ENCODE data around the gene PLCB1.
"Not testable (repeated sequence)": the region's sequence is repeated elsewhere in the genome, so short reads cannot be mapped to it uniquely, and the experiment has no call there.

PLCB1 gene

DNA sequence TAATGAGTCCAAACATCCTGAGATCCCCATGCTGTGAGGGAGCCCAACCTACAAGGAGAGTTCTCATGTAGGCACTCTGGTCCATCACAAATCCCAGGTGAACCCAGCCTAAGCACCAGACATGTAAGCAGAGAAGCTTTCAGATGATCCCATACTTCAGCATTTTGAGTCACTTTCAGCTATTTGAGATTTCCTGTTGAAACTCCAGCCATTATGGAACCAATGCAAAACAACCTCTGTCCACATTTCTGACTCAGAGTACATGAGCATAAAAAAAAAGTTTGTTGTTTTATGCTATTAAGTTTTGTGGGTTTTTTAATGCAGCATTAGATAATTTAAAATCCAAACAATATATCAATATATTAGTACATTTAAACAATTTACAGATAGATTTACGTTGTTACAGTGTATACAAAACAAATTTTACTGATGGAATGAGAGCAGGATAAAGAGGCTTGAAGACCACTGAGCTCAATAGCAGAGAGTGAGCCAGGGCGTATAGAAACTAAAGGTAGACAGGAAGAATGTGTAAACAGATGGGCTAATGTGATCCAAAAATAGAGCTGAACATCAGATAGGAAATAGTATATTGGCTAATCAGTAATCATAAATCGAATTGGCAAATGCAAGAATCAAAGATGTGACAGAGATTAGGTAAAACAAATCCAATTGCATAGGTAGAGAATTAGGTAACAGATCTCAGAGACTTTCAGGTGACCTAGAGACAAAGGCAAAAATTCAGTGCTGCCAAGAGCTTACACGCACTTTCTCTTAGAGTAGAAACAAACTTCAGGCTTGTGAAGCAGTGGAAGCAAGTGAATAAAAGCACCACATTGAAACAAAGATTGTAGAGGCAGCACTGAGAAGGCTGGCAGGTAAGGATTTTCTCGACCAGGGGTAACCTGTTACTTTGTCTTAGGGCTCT, 36.2 kb upstream of the PLCB1 start:
- no peak overlapping the region for H3K27ac ChIP-seq

DNA sequence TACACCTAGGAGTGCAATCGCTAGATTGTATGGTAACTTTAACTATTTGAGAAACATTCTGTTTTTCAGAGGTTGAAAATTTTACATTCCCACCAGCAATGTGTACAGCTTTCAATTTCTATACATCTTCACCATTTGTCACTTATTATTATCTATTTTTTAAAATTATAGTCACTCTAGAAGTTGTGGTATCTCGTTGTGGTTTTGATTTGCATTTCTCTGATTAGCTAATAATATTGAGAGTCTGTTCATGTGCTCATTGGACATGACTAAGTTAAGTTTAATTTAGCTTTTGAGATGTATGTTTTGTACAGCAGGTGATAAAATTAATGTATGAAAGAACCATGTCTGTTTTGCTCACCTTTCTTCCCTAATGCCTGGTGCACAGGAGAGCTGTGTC, 34.8 kb upstream of the PLCB1 start:
- no peak overlapping the region for H3K4me3 ChIP-seq (ENCODE audit: low read depth in 1 of 2, low read length in 1 of 2)
- no peaks in the 10 kb centered on the region for H3K27me3 ChIP-seq
- H3K4me1 ChIP-seq (ENCODE audit: control insufficient read depth in 1 of 2, insufficient read depth in 1 of 2, low read depth in 1 of 2, low read length in 1 of 2) = no peaks in the 10 kb centered on the region
- TF ChIP-seq, protein P1, sequence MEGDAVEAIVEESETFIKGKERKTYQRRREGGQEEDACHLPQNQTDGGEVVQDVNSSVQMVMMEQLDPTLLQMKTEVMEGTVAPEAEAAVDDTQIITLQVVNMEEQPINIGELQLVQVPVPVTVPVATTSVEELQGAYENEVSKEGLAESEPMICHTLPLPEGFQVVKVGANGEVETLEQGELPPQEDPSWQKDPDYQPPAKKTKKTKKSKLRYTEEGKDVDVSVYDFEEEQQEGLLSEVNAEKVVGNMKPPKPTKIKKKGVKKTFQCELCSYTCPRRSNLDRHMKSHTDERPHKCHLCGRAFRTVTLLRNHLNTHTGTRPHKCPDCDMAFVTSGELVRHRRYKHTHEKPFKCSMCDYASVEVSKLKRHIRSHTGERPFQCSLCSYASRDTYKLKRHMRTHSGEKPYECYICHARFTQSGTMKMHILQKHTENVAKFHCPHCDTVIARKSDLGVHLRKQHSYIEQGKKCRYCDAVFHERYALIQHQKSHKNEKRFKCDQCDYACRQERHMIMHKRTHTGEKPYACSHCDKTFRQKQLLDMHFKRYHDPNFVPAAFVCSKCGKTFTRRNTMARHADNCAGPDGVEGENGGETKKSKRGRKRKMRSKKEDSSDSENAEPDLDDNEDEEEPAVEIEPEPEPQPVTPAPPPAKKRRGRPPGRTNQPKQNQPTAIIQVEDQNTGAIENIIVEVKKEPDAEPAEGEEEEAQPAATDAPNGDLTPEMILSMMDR (IDR thresholded peaks at IDR 0.05) = no peak
- H3K36me3 ChIP-seq = no peaks in the 10 kb centered on the region
- no peaks in the 10 kb centered on the region for H3K9me3 ChIP-seq
- no peak overlapping the region for H3K27ac ChIP-seq

More for the DNA sequence above, 36.2 kb upstream of the PLCB1 start:
- H3K36me3 ChIP-seq = no peaks in the 10 kb centered on the region
- no peaks in the 10 kb centered on the region for H3K4me1 ChIP-seq (ENCODE audit: control insufficient read depth in 1 of 2, insufficient read depth in 1 of 2, low read depth in 1 of 2, low read length in 1 of 2)
- TF ChIP-seq, protein P1 (IDR thresholded peaks at IDR 0.05) = no peak
- no peaks in the 10 kb centered on the region for H3K9me3 ChIP-seq
- no peak overlapping the region for H3K4me3 ChIP-seq (ENCODE audit: low read depth in 1 of 2, low read length in 1 of 2)
- no peaks in the 10 kb centered on the region for H3K27me3 ChIP-seq

DNA sequence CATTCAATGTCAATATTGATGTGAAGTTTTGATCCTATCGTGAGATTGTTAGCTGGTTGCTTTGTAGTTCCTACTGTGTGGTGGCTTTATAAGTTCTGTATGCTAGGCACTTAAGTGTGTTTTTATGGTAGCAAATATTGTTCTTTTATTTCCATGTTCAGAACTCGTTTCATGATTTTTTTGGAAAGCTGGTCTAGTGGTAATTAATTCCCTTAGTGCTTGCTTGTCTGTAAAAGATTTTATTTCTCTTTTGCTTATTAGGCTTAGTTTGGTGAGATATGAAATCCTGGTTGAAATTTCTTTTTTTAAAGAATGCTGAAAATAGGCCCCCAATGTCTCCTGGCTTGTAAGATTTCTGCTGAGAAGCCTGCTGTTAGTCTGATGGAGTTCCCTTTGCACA, 27.8 kb upstream of the PLCB1 start:
- no peaks in the 10 kb centered on the region for H3K9me3 ChIP-seq
- TF ChIP-seq, protein P1 (IDR thresholded peaks at IDR 0.05) = no peak
- H3K36me3 ChIP-seq = no peaks in the 10 kb centered on the region
- H3K4me3 ChIP-seq (ENCODE audit: low read depth in 1 of 2, low read length in 1 of 2) = no peak overlapping the region
- no peaks in the 10 kb centered on the region for H3K4me1 ChIP-seq (ENCODE audit: control insufficient read depth in 1 of 2, insufficient read depth in 1 of 2, low read depth in 1 of 2, low read length in 1 of 2)
- no peaks in the 10 kb centered on the region for H3K27me3 ChIP-seq
- no peak overlapping the region for H3K27ac ChIP-seq

- not testable (repeated sequence) for H3K4me1 ChIP-seq (ENCODE audit: control insufficient read depth in 1 of 2, insufficient read depth in 1 of 2, low read depth in 1 of 2, low read length in 1 of 2); H3K36me3 ChIP-seq; H3K27ac ChIP-seq; H3K27me3 ChIP-seq; H3K9me3 ChIP-seq; H3K4me3 ChIP-seq (ENCODE audit: low read depth in 1 of 2, low read length in 1 of 2)
Observed at GRCh38 chr20:8114612-8115011, 17.5 kb upstream of the PLCB1 start.

GRCh38 chr20:8115436-8115835, 16.6 kb upstream of the PLCB1 start:
- Histone ChIP-seq H3K27me3 (no peaks in the 10 kb centered on the region), H3K9me3 (no peaks in the 10 kb centered on the region), H3K4me3 (ENCODE audit: low read depth in 1 of 2, low read length in 1 of 2) (no peak overlapping the region), H3K27ac (no peak overlapping the region), H3K36me3 (no peaks in the 10 kb centered on the region), H3K4me1 (ENCODE audit: control insufficient read depth in 1 of 2, insufficient read depth in 1 of 2, low read depth in 1 of 2, low read length in 1 of 2) (no peaks in the 10 kb centered on the region)
- TF ChIP-seq, protein P1 (IDR thresholded peaks at IDR 0.05) = no peak

GRCh38 chr20:8116067-8116811, 15.8 kb upstream of the PLCB1 start:
- Histone ChIP-seq H3K9me3 (no peaks in the 10 kb centered on the region), H3K4me3 (ENCODE audit: low read depth in 1 of 2, low read length in 1 of 2) (no peak overlapping the region), H3K4me1 (ENCODE audit: control insufficient read depth in 1 of 2, insufficient read depth in 1 of 2, low read depth in 1 of 2, low read length in 1 of 2) (no peaks in the 10 kb centered on the region), H3K27me3 (no peaks in the 10 kb centered on the region), H3K36me3 (no peaks in the 10 kb centered on the region), H3K27ac (no peak overlapping the region)
- TF ChIP-seq, protein P1 (IDR thresholded peaks at IDR 0.05) = no peak

All from neutrophil (primary cell).